GM23338 (cell line): ENCODE results near the gene SLC7A4. TPM values are rescaled to one million over a fixed set of nuclear protein-coding genes. Genes with fewer than 3 reads are reported as not detected.
"Not testable (repeated sequence)": the region's sequence is repeated elsewhere in the genome, so short reads cannot be mapped to it uniquely, and the experiment has no call there.

Source experiments
- ATAC-seq: fragments of 200-7000 bp; cut with Tn5 transposase; 3 replicates; pipeline ENCODE4 v1.9.1; 2020
- DNase-seq: peaks from one replicate; pipeline ENCODE4 v3.0.0-alpha.2; 2015; ENCODE audit warnings: low spot score
- H2AFZ ChIP-seq: fragments of 200-600 bp; sonication (generic); 2 replicates; pipeline ENCODE4 v1.8.0; 2016; ENCODE audit warnings: antibody characterized with exemption, mild to moderate bottlenecking, moderate library complexity
- H3F3A ChIP-seq: fragments of 200-600 bp; sonication (generic); replicated peaks from 2 replicates; pipeline ENCODE4 v1.8.0; 2017; ENCODE audit warnings: antibody characterized with exemption, mixed run types, low read depth
- H3K27ac ChIP-seq: fragments of 200-600 bp; sonication (generic); 2 replicates; pipeline ENCODE4 v1.6.1; 2016; ENCODE audit warnings: low read depth
- H3K27me3 ChIP-seq: fragments of 200-600 bp; sonication (generic); 2 replicates; pipeline ENCODE4 v1.8.0; 2016; ENCODE audit warnings: mild to moderate bottlenecking, mixed run types, moderate library complexity; ENCODE audit not compliant: insufficient read depth
- H3K36me3 ChIP-seq: fragments of 200-600 bp; sonication (generic); 2 replicates; pipeline ENCODE4 v1.8.0; 2016; ENCODE audit warnings: mild to moderate bottlenecking; ENCODE audit not compliant: insufficient read depth
- H3K4me1 ChIP-seq: fragments of 200-600 bp; sonication (generic); 2 replicates; pipeline ENCODE4 v1.8.0; 2016; ENCODE audit warnings: mild to moderate bottlenecking, moderate library complexity; ENCODE audit not compliant: insufficient read depth
- H3K4me2 ChIP-seq: fragments of 200-600 bp; sonication (generic); 2 replicates; pipeline ENCODE4 v1.7.1; 2017; ENCODE audit warnings: mixed run types
- H3K4me3 ChIP-seq: fragments of 200-600 bp; sonication (generic); 2 replicates; pipeline ENCODE4 v1.6.1; 2016; ENCODE audit warnings: mixed run types
- H3K79me2 ChIP-seq: fragments of 200-600 bp; sonication (generic); replicated peaks from 2 replicates; pipeline ENCODE4 v1.8.0; 2017; ENCODE audit warnings: mild to moderate bottlenecking; ENCODE audit not compliant: insufficient read depth
- H3K9me2 ChIP-seq: fragments of 200-600 bp; sonication (generic); 2 replicates; pipeline ENCODE4 v1.8.0; 2017; ENCODE audit not compliant: insufficient read depth
- H4K20me1 ChIP-seq: fragments of 200-600 bp; sonication (generic); replicated peaks from 2 replicates; pipeline ENCODE4 v1.8.0; 2017; ENCODE audit warnings: mild to moderate bottlenecking; ENCODE audit not compliant: insufficient read depth
- H3K27ac Mint-ChIP-seq: 2 replicates; pipeline ENCODE4 v1.8.0; 2020; ENCODE audit warnings: inconsistent platforms, mild to moderate bottlenecking, moderate library complexity, mixed read lengths
- H3K27me3 Mint-ChIP-seq: 3 replicates; pipeline ENCODE4 v1.8.0; 2022; ENCODE audit warnings: low read depth, mild to moderate bottlenecking, moderate library complexity, mixed read lengths, inconsistent platforms; ENCODE audit not compliant: insufficient read depth, poor library complexity
- H3K36me3 Mint-ChIP-seq: 3 replicates; pipeline ENCODE4 v1.8.0; 2021; ENCODE audit warnings: low read depth, mild to moderate bottlenecking, inconsistent platforms, moderate library complexity, mixed read lengths
- H3K4me1 Mint-ChIP-seq: 3 replicates; pipeline ENCODE4 v1.8.0; 2020; ENCODE audit warnings: mild to moderate bottlenecking, inconsistent platforms, mixed read lengths
- H3K4me3 Mint-ChIP-seq: 3 replicates; pipeline ENCODE4 v1.8.0; 2021; ENCODE audit warnings: moderate library complexity, mild to moderate bottlenecking, inconsistent platforms, mixed read lengths
- H3K9me3 Mint-ChIP-seq: 3 replicates; pipeline ENCODE4 v1.8.0; 2020; ENCODE audit warnings: moderate library complexity, mild to moderate bottlenecking, inconsistent platforms, mixed read lengths
- CREB1 ChIP-seq: fragments of 250-450 bp; sonication (Bioruptor Pico); IDR thresholded peaks from 2 replicates; pipeline ENCODE4 v1.5.0; 2020; ENCODE audit warnings: low read depth, mild to moderate bottlenecking, moderate library complexity
- ETS1 ChIP-seq: IDR thresholded peaks from 2 replicates; pipeline ENCODE4 v1.6.1; 2016; ENCODE audit warnings: antibody characterized with exemption
- EZH2 ChIP-seq: fragments of 200-600 bp; sonication (generic); IDR thresholded peaks from one replicate; pipeline ENCODE4 v1.8.0; 2017; ENCODE audit warnings: antibody characterized with exemption, mild to moderate bottlenecking, low read depth; ENCODE audit not compliant: unreplicated experiment
- EZH2phosphoT487 ChIP-seq: fragments of 200-600 bp; sonication (generic); IDR thresholded peaks from one replicate; pipeline ENCODE4 v1.8.1; 2018; ENCODE audit warnings: antibody characterized with exemption; ENCODE audit not compliant: unreplicated experiment
- JUNB ChIP-seq: IDR thresholded peaks from one replicate; pipeline ENCODE4 v1.6.1; 2016; ENCODE audit warnings: antibody characterized with exemption; ENCODE audit not compliant: unreplicated experiment
- NANOG ChIP-seq: IDR thresholded peaks from 2 replicates; pipeline ENCODE4 v1.6.1; 2016; ENCODE audit warnings: antibody characterized with exemption, borderline replicate concordance
- ZNF331 ChIP-seq: fragments of 250-450 bp; sonication (Bioruptor Pico); IDR thresholded peaks from 2 replicates; pipeline ENCODE4 v1.5.0; 2020; ENCODE audit warnings: low read depth, mild to moderate bottlenecking, moderate library complexity
- polyA plus RNA-seq: library from polyadenylated mRNA; unstranded; fragments of >200 nt; fragmentation: Nextera tagmentation; extraction: Ambion mirVana; gene quantifications from 2 replicates; pipeline ENCODE4 v1.2.1, GENCODE V29; 2016
- total RNA-seq: library from RNA; depleted of rRNA; stranded (reverse); fragments of >200 nt; shearing (Covaris generic); gene quantifications from 2 replicates; pipeline ENCODE4 v1.2.3, GENCODE V29; 2014
- TF ChIP-seq, protein P1 (sequence below), 2 experiments: fragments of 200-600 bp in 1 of 2; sonication (generic) in 1 of 2; conservative IDR thresholded peaks; 2 replicates each; pipeline versions ENCODE4 v1.5.1 to v1.6.1; 2016 to 2017; ENCODE audit warnings: antibody characterized with exemption in 2 of 2, low read depth in 2 of 2, mild to moderate bottlenecking in 2 of 2, moderate library complexity in 1 of 2
- TF ChIP-seq, protein P2 (sequence below): fragments of 250-450 bp; sonication (Bioruptor Pico); IDR thresholded peaks from 2 replicates; pipeline ENCODE4 v1.5.0; 2020; ENCODE audit warnings: mild to moderate bottlenecking, moderate library complexity

SLC7A4 gene
- total and polyA plus RNA-seq, 2 experiments from 2014 or later = 0.07 to 0.44 TPM

- Mint-ChIP-seq H3K27me3 (peaks cover 23% of the 10 kb centered on the region), H3K4me1 (peaks cover 32% of the 10 kb centered on the region)
- not testable (repeated sequence) for H3K4me3 ChIP-seq, H3K27ac Mint-ChIP-seq, H3K79me2 ChIP-seq, H3K4me2 ChIP-seq, H2AFZ ChIP-seq, H3K4me3 Mint-ChIP-seq, ATAC-seq, H4K20me1 ChIP-seq, DNase-seq, H3K27ac ChIP-seq, H3K9me3 Mint-ChIP-seq, H3K36me3 Mint-ChIP-seq, H3K36me3 ChIP-seq, H3F3A ChIP-seq, H3K27me3 ChIP-seq, H3K9me2 ChIP-seq
- peaks cover 10% of the 10 kb centered on the region for H3K4me1 ChIP-seq
These were observed 16.6 kb upstream of the SLC7A4 start for GRCh38 chr22:21048965-21049364.

DNA sequence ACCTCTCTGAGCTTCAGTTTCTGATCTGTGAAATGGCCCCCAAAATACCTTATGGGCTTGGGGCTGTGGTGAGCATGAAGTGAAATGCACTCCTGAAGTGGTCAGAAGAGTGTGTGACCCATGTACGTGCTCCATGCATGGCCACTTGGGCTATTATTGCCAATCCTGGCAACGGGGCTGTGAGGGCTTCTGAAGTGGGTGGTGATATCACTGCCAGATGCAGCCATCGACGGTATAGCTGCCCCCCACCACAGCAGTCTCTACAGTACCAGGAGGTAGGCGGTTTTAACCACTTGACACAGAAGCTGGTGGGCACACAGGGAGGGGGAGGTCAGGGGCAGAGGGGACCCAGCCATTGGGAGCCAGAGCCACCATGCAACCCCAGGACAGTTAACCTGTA lies 16.1 kb upstream of the SLC7A4 start:
- ATAC-seq, H3K27me3 ChIP-seq, H3F3A ChIP-seq, H3K9me2 ChIP-seq, H3K4me3 ChIP-seq, H3K27ac Mint-ChIP-seq, H3K4me3 Mint-ChIP-seq, H3K27ac ChIP-seq, H3K36me3 Mint-ChIP-seq, H4K20me1 ChIP-seq, H3K9me3 Mint-ChIP-seq, H2AFZ ChIP-seq, H3K4me2 ChIP-seq, H3K79me2 ChIP-seq, DNase-seq, H3K36me3 ChIP-seq: not testable (repeated sequence)
- H3K4me1 Mint-ChIP-seq = peaks cover 33% of the 10 kb centered on the region
- peaks cover 10% of the 10 kb centered on the region for H3K4me1 ChIP-seq
- H3K27me3 Mint-ChIP-seq = peaks cover 27% of the 10 kb centered on the region

DNA sequence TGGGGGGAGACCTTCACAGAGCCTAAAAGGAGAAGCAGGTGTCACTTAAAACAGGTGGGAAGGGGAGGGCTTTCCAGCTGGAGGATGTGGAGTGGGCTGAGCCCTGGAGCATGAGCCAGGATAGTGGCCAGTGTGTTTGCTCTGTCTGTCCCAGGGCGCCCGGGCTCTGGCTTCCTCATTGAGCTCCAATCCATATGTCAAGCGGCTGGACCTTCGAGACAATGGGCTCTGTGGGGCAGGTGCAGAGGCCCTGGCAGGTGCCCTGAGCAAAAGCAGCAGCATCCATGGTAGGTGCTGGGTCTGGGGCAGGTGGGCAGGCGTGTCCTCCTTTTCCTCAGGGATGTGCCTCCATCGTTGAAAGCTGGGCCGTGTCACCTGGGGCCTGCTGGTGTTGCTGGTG lies 15.4 kb upstream of the SLC7A4 start:
- H3K27me3 Mint-ChIP-seq = peaks cover 29% of the 10 kb centered on the region
- peaks cover 10% of the 10 kb centered on the region for H3K4me1 ChIP-seq
- H3F3A ChIP-seq = 0 out of 2 replicates have a peak, but pooled peaks cover 4% of the 10 kb centered on the region
- no peaks in the 10 kb centered on the region for H3K9me3 Mint-ChIP-seq
- H3K27ac ChIP-seq = no peak overlapping the region
- H2AFZ ChIP-seq = no peak overlapping the region
- no peak overlapping the region for H3K4me3 ChIP-seq
- H3K9me2 ChIP-seq = no peaks in the 10 kb centered on the region
- no peaks in the 10 kb centered on the region for H3K27me3 ChIP-seq
- H4K20me1 ChIP-seq = no peaks in the 10 kb centered on the region
- H3K79me2 ChIP-seq = no peaks in the 10 kb centered on the region
- H3K36me3 ChIP-seq = no peaks in the 10 kb centered on the region
- ATAC-seq (no peak), DNase-seq (no peak)
- H3K27ac Mint-ChIP-seq = no peak overlapping the region
- H3K4me3 Mint-ChIP-seq = no peak overlapping the region
- H3K4me1 Mint-ChIP-seq = peaks cover 30% of the 10 kb centered on the region
- no peaks in the 10 kb centered on the region for H3K36me3 Mint-ChIP-seq
- no peak overlapping the region for H3K4me2 ChIP-seq
- TF ChIP-seq, protein P1, sequence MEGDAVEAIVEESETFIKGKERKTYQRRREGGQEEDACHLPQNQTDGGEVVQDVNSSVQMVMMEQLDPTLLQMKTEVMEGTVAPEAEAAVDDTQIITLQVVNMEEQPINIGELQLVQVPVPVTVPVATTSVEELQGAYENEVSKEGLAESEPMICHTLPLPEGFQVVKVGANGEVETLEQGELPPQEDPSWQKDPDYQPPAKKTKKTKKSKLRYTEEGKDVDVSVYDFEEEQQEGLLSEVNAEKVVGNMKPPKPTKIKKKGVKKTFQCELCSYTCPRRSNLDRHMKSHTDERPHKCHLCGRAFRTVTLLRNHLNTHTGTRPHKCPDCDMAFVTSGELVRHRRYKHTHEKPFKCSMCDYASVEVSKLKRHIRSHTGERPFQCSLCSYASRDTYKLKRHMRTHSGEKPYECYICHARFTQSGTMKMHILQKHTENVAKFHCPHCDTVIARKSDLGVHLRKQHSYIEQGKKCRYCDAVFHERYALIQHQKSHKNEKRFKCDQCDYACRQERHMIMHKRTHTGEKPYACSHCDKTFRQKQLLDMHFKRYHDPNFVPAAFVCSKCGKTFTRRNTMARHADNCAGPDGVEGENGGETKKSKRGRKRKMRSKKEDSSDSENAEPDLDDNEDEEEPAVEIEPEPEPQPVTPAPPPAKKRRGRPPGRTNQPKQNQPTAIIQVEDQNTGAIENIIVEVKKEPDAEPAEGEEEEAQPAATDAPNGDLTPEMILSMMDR (conservative IDR thresholded peaks at IDR 0.05; ENCODE audit: low read depth in 2 of 2) = no peak
- no peak for TF ChIP-seq NANOG
- no peak for TF ChIP-seq ETS1
- TF ChIP-seq ZNF331 = no peak
- TF ChIP-seq JUNB = no peak
- TF ChIP-seq, protein P2, sequence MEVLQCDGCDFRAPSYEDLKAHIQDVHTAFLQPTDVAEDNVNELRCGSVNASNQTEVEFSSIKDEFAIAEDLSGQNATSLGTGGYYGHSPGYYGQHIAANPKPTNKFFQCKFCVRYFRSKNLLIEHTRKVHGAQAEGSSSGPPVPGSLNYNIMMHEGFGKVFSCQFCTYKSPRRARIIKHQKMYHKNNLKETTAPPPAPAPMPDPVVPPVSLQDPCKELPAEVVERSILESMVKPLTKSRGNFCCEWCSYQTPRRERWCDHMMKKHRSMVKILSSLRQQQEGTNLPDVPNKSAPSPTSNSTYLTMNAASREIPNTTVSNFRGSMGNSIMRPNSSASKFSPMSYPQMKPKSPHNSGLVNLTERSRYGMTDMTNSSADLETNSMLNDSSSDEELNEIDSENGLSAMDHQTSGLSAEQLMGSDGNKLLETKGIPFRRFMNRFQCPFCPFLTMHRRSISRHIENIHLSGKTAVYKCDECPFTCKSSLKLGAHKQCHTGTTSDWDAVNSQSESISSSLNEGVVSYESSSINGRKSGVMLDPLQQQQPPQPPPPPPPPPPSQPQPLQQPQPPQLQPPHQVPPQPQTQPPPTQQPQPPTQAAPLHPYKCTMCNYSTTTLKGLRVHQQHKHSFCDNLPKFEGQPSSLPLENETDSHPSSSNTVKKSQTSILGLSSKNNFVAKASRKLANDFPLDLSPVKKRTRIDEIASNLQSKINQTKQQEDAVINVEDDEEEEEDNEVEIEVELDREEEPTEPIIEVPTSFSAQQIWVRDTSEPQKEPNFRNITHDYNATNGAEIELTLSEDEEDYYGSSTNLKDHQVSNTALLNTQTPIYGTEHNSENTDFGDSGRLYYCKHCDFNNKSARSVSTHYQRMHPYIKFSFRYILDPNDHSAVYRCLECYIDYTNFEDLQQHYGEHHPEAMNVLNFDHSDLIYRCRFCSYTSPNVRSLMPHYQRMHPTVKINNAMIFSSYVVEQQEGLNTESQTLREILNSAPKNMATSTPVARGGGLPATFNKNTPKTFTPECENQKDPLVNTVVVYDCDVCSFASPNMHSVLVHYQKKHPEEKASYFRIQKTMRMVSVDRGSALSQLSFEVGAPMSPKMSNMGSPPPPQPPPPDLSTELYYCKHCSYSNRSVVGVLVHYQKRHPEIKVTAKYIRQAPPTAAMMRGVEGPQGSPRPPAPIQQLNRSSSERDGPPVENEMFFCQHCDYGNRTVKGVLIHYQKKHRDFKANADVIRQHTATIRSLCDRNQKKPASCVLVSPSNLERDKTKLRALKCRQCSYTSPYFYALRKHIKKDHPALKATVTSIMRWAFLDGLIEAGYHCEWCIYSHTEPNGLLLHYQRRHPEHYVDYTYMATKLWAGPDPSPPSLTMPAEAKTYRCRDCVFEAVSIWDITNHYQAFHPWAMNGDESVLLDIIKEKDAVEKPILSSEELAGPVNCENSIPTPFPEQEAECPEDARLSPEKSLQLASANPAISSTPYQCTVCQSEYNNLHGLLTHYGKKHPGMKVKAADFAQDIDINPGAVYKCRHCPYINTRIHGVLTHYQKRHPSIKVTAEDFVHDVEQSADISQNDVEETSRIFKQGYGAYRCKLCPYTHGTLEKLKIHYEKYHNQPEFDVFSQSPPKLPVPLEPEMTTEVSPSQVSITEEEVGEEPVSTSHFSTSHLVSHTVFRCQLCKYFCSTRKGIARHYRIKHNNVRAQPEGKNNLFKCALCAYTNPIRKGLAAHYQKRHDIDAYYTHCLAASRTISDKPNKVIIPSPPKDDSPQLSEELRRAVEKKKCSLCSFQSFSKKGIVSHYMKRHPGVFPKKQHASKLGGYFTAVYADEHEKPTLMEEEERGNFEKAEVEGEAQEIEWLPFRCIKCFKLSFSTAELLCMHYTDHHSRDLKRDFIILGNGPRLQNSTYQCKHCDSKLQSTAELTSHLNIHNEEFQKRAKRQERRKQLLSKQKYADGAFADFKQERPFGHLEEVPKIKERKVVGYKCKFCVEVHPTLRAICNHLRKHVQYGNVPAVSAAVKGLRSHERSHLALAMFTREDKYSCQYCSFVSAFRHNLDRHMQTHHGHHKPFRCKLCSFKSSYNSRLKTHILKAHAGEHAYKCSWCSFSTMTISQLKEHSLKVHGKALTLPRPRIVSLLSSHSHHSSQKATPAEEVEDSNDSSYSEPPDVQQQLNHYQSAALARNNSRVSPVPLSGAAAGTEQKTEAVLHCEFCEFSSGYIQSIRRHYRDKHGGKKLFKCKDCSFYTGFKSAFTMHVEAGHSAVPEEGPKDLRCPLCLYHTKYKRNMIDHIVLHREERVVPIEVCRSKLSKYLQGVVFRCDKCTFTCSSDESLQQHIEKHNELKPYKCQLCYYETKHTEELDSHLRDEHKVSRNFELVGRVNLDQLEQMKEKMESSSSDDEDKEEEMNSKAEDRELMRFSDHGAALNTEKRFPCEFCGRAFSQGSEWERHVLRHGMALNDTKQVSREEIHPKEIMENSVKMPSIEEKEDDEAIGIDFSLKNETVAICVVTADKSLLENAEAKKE (CRISPR knock-in tag) = no peak
- TF ChIP-seq CREB1 (CRISPR knock-in tag) = no peak
- TF ChIP-seq EZH2phosphoT487 = no peak
- no peak for TF ChIP-seq EZH2
